ENCODE results near the gene CRYL1.

DNA sequence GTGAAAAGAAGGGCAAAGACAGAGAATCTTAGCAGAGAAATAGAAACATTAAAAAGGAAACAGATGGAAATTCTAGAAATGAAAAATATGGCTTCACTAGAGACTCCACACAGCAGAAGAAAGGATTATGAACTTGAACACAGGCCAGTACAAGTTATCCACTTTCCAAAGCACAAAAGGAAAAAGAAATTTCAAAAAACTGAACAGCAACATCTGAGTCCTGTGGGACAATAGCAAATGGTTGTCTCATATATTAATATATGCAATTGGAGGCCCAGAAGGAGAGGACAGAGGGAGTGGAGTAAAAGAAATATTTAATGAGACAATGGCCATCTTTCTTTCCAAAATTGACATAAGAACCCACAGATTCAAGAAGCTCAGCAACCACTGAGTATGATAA lies 151.8 kb downstream of the CRYL1 start:
- TF ChIP-seq, protein P1, sequence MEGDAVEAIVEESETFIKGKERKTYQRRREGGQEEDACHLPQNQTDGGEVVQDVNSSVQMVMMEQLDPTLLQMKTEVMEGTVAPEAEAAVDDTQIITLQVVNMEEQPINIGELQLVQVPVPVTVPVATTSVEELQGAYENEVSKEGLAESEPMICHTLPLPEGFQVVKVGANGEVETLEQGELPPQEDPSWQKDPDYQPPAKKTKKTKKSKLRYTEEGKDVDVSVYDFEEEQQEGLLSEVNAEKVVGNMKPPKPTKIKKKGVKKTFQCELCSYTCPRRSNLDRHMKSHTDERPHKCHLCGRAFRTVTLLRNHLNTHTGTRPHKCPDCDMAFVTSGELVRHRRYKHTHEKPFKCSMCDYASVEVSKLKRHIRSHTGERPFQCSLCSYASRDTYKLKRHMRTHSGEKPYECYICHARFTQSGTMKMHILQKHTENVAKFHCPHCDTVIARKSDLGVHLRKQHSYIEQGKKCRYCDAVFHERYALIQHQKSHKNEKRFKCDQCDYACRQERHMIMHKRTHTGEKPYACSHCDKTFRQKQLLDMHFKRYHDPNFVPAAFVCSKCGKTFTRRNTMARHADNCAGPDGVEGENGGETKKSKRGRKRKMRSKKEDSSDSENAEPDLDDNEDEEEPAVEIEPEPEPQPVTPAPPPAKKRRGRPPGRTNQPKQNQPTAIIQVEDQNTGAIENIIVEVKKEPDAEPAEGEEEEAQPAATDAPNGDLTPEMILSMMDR (IDR thresholded peaks at IDR 0.05; ENCODE audit: low read depth, low read length, poor library complexity, severe bottlenecking) = no peak
- no peak for TF ChIP-seq EZH2phosphoT487 (IDR thresholded peaks at IDR 0.05; ENCODE audit: borderline replicate concordance, low read length)
